BJ (cell line): ENCODE results near the gene METRNL. TPM values are rescaled to one million over a fixed set of nuclear protein-coding genes. Genes with fewer than 3 reads are reported as not detected.
"Not testable (repeated sequence)": the region's sequence is repeated elsewhere in the genome, so short reads cannot be mapped to it uniquely, and the experiment has no call there.

ENCODE experiments used
- CTCF ChIA-PET: fragments of 350-600 bp; formaldehyde crosslinking; extraction: SDS; loops from one replicate; lab custom pipeline; 2021; ENCODE audit warnings: antibody characterized with exemption, inconsistent platforms; lab: Yijun Ruan, JAX
- POLR2A ChIA-PET: fragments of 300-600 bp; sonication (Branson Sonifier 250); formaldehyde crosslinking; extraction: SDS; loops from one replicate; lab custom pipeline; 2021; ENCODE audit warnings: antibody characterized with exemption; lab: Charles Lee
- DNase-seq: peaks from one replicate; pipeline ENCODE4 v3.0.0-alpha.2; 2011; ENCODE audit warnings: low read depth
- H3K27me3 ChIP-seq: 2 replicates; pipeline ENCODE4 v1.6.0; 2011; ENCODE audit warnings: low read length; ENCODE audit not compliant: control insufficient read depth, insufficient read depth
- H3K36me3 ChIP-seq: 2 replicates; pipeline ENCODE4 v1.5.1; 2011; ENCODE audit warnings: low read length; ENCODE audit not compliant: control insufficient read depth, insufficient read depth
- H3K4me3 ChIP-seq: 2 replicates; pipeline ENCODE4 v1.5.1; 2011; ENCODE audit warnings: low read depth, mild to moderate bottlenecking, control low read depth, low read length
- CTCF ChIP-seq: IDR thresholded peaks from 2 replicates; pipeline ENCODE4 v1.5.1; 2011; ENCODE audit warnings: low read depth, mild to moderate bottlenecking, control low read depth, inconsistent platforms, low read length, moderate library complexity; ENCODE audit not compliant: insufficient read depth
- polyA plus RNA-seq: library from polyadenylated mRNA; depleted of rRNA; stranded (reverse); fragments of >200 nt; gene quantifications from 2 replicates; pipeline ENCODE4 v1.2.3, GENCODE V29; 2011

METRNL gene
- polyA plus RNA-seq, 1 experiment, result 63.2 TPM

GRCh38 chr17:83047182-83047478 lies 32.3 kb upstream of the METRNL start:
- no peak for TF ChIP-seq CTCF
- POLR2A ChIA-PET, result no interaction called here
- CTCF ChIA-PET, result no interaction called here
- Histone ChIP-seq H3K27me3 (no peaks in the 10 kb centered on the region), H3K4me3 (no peak overlapping the region), H3K36me3 (no peaks in the 10 kb centered on the region)
- DNase-seq, result no peak

GRCh38 chr17:83047818-83048475 lies 31.5 kb upstream of the METRNL start:
- POLR2A ChIA-PET, result not testable (repeated sequence)

GRCh38 chr17:83050651-83051395 lies 28.6 kb upstream of the METRNL start:
- DNase-seq, result no peak

More at GRCh38 chr17:83047818-83048475, 31.5 kb upstream of the METRNL start:
- H3K4me3 ChIP-seq, DNase-seq, CTCF ChIA-PET, H3K27me3 ChIP-seq, H3K36me3 ChIP-seq: not testable (repeated sequence)

GRCh38 chr17:83051396-83052240 lies 27.8 kb upstream of the METRNL start:
- Histone ChIP-seq H3K27me3 (no peaks in the 10 kb centered on the region), H3K4me3 (peak overlapping the region; percentile 82), H3K36me3 (no peaks in the 10 kb centered on the region)
- TF ChIP-seq CTCF, result no peak
- DNase-seq, result peak; percentile 79
- POLR2A ChIA-PET, result no interaction called here
- CTCF ChIA-PET, result no interaction called here

More at GRCh38 chr17:83050651-83051395, 28.6 kb upstream of the METRNL start:
- no peaks in the 10 kb centered on the region for H3K27me3 ChIP-seq
- POLR2A ChIA-PET, result no interaction called here
- CTCF ChIA-PET, result no interaction called here
- no peak for TF ChIP-seq CTCF
- H3K36me3 ChIP-seq, result no peaks in the 10 kb centered on the region
- H3K4me3 ChIP-seq, result peak overlapping the region; percentile 82

- H3K4me3 ChIP-seq, result peak overlapping the region; percentile 35
- CTCF ChIA-PET, result no interaction called here
- TF ChIP-seq CTCF, result no peak
- H3K27me3 ChIP-seq, result no peaks in the 10 kb centered on the region
- POLR2A ChIA-PET, result no interaction called here
- H3K36me3 ChIP-seq, result no peaks in the 10 kb centered on the region
- no peak for DNase-seq
Measured at GRCh38 chr17:83052241-83052564, 27.2 kb upstream of the METRNL start.
